ENCODE results near the gene MAG.

MAG gene

GRCh38 chr19:35363001-35363590, 71.1 kb downstream of the MAG start:
- DNase-seq (ENCODE audit: low read depth): no peak
